OCI-LY1 (cell line): ENCODE data around the gene KCNMA1.

ENCODE experiments used
- EZH2 ChIP-seq: fragments of 200-600 bp; sonication (generic), shearing (Covaris generic); IDR thresholded peaks from 2 replicates; pipeline ENCODE4 v1.8.0; 2017; ENCODE audit warnings: borderline replicate concordance, mixed run types, mild to moderate bottlenecking, antibody characterized with exemption, low read length, moderate library complexity, mixed read lengths
- TF ChIP-seq, protein P1 (sequence below): fragments of 200-600 bp; sonication (generic), shearing (Covaris generic); IDR thresholded peaks from 2 replicates; pipeline ENCODE4 v1.5.1; 2017; ENCODE audit warnings: mild to moderate bottlenecking, antibody characterized with exemption, low read length, moderate library complexity, mixed read lengths

DNA sequence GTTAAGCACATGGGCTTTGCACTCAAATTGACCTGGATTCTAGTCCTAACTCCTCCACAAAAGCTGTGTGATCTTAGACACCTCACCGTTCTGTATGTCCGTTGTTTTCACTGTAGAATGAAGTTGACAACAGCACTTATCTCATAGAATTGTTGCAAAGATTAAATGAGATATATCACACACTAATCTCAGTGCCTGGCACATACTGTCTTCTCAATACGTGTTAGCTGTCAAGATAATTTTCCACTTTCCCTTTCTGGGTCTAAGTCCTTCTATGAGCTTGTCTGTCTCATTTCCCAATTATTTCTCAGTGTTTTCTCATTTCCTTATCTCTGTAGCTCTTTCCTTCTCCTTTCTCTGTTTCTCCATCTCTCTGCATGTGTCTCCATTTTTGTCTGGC lies 296.6 kb downstream of the KCNMA1 start:
- TF ChIP-seq, protein P1, sequence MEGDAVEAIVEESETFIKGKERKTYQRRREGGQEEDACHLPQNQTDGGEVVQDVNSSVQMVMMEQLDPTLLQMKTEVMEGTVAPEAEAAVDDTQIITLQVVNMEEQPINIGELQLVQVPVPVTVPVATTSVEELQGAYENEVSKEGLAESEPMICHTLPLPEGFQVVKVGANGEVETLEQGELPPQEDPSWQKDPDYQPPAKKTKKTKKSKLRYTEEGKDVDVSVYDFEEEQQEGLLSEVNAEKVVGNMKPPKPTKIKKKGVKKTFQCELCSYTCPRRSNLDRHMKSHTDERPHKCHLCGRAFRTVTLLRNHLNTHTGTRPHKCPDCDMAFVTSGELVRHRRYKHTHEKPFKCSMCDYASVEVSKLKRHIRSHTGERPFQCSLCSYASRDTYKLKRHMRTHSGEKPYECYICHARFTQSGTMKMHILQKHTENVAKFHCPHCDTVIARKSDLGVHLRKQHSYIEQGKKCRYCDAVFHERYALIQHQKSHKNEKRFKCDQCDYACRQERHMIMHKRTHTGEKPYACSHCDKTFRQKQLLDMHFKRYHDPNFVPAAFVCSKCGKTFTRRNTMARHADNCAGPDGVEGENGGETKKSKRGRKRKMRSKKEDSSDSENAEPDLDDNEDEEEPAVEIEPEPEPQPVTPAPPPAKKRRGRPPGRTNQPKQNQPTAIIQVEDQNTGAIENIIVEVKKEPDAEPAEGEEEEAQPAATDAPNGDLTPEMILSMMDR, result no peak
- no peak for TF ChIP-seq EZH2
